ENCODE data around the gene PAX5.

PAX5 gene

GRCh38 chr9:37036776-37037502, 2.9 kb upstream of the PAX5 start:
- peak; percentile 20 for DNase-seq

GRCh38 chr9:37036371-37036775, 2.3 kb upstream of the PAX5 start:
- DNase-seq = no peak

- DNase-seq = no peak
Observed at GRCh38 chr9:37035648-37036370, 1.7 kb upstream of the PAX5 start.

DNA sequence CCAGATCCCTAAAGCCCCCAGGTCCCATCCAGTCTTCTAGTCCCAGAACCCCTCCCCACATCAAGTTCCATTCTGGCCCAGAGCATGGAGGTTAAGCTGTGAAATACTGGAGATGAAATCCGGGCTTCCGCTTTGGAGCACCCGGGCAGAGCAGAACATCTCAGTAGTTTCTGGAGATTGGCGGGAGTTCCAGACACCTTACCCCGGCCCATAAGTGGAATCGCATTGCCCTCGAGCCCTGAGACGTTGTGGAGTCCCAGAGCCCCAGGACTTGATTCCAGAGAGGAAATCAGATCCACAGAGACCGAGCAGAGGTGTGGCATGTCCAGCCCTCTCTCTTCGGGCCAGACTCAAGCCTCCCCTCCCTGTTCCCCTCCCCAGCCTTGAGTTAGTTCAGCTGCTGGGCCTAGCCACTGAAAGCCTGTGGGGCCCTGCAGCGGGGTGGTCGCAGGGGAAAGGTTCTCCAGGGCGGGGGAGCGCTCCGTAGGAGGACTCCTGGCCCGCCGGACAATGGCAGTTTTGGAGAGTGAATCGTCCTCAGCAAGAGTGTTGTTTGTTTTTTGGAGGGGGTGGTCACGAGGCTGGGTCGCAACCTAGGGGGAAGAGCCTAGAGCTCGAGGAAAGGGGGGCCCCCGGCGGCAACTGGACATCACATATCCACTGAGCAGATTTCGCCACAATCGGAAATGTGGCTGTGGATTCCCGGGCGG, 1.0 kb upstream of the PAX5 start:
- DNase-seq = no peak

DNA sequence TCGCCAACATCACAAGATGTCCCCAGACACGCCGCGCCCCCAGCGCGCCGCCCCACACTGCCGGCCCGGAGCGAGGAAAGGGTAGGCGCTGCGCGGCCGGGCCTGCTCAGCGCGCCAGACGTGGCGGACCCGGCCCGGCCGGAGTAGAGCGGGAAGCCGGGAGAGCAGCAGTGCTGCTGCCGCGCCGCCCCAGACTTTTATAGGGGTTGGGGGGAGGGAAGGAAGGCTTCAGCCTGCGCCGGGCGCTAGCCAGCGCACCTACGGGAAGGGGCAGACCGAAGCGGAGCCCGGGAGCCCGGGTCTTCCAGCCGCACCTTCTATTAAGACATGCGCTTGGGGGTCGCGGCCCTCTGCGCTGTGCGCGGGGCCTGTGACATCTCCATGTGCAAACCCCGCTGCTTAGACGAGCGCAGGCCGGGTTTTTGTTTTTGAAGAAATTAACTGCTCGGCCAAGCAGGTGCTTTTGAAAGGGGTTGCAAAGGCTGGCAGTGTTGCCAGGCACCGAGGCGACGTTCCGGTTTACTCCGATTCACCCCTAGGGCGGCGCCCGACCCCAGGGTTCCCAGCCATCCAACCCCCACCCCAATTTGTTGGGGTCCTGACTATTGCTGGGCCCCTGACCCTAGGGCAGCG, 353 bp upstream of the PAX5 start:
- no peak for DNase-seq

DNA sequence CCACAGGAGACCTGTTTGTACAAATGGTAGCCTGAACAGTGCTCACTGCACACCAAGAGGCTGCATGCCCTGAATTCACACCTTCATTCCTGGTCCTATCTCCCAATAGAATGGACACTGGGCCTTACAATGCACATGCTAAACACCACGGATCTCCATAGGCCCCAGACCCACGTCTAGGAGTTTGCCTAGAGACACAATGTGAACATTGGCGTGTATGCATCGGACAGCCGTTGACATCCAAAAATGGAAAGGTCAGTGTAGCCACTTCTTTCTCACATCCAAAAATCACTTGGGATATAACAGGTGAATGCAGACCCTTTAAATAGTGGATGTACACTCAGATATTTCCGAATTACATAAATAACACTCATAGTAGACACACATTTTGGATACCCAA, 927 bp downstream of the PAX5 start:
- no peak for DNase-seq

DNA sequence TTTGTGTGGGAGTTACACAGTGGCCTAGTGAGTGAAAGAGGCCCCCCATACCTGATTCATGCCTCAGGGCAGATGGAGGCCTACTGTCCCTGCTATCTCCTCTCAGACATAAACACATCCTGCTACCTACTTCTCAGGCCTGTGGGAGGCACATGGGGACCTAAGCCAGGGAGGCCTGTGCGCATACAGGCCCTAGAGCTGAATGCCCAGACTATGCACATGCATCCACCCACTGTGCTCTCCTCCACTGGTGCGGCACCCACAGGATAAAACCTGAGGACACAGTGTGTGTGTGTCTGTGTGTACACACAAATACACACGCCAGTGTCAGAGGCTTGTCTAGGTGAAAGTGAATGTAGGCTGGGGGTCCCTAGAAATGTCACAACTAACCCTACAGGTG, 1.4 kb downstream of the PAX5 start:
- DNase-seq = no peak

DNA sequence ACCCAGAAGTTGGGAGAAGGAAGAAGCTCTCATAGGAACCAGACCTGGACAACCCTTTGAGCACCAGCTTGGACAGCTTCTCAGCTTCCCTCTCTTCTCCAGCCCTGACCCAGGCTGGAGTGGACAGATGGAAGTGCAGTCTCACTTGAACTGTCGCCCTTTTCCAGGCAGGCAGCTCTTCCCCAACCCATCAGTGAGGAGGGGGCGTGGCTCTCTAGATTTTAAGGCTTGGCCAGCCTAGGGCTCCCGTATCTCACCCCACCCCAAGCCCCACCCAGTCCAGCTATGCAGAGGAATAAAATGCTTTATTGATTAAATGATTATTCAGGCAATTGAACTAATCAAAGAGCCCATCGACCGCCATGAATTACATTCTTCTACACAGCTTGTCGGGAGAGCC, 2.2 kb downstream of the PAX5 start:
- DNase-seq = no peak

DNA sequence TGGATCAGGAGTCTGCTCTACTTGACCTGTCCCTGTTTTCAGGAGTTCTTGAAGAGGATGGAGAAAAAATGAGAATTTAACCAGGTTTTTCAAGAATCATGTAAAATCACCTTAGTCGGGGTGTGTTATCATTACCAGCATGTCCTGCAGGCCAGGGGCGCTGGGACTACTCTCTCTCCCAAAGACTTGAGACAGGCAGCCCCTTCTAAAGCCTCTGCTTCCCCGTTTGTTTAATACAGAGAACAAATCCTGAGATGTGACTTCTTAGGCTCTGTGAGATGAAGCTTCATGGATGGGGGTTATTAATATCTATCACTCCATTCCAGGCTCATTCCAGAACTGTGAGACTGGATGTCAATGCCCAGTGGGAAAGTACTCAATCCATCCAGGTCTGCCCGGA, 3.0 kb downstream of the PAX5 start:
- no peak for DNase-seq

- no peak for DNase-seq
Observed at GRCh38 chr9:37030611-37030939, 3.5 kb downstream of the PAX5 start.

DNA sequence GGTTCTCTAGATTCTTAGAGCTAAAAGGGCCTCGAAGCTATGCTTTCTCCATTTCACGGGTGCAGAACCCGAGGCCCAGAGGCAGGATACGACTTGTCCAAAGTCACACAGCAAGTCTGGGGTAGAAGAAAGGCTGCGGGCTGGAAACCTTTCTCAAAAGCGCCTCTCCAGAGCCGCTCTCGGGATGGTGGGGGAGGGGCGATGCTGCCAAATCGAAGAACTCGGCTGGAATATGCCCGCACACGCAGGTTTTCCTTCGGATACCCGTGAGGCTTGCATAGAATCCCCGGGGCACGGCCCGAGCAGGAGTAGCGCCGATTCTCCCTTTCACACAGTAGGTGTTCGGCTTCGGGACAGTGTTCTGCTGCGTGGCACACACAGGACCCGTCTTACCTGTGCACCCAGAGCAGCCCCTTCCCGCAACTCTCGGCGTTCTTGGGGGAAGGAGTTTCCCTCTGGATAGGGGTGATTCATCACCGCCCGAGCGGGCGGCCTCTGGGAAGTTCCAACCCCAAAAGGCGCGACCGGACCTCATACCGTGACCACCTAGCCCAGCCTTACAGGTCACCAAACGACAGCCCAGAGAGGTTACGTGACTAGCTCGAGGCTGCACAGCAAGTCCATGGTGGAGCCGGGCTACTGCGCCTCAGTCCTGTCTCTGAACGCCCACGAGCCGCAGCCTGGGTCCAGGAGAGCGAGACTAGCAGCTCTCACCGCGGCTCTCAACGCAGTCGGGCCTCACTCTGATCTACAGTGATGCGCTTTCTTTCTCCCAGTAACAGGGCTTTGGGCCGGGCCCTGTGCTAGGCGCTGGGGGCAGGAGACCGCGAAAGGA, 4.1 kb downstream of the PAX5 start:
- DNase-seq = no peak

GRCh38 chr9:37029304-37029775, 4.7 kb downstream of the PAX5 start:
- no peak for DNase-seq

DNA sequence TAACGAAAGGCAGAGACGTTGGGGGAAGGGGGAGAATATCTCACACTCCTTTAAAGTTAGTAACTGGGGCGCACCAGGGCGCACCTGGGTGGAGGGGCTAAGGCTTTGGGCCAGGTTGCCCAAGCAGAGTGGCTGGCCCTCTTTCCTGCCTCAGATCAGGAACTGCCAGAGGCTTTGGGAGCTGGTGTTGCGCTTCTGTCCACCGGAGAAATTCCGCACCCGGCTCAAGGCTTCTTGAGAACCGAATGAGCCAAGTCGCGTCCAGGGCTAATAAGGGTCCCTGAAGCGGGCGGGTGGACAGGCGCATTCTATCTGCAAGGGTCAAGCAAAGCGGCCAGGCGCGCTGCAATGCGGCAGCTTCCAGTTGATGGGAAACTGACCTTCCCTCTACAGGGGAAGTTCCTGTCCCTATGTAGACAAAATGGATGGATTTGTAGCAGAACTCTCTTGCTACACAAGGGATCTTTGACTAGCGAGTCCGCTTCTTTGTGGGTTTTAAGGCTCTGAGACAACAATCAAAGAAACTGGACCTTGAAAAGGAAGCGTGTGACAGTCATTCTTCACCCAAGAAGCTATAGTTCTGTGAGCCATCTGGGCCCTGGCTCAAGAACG, 5.5 kb downstream of the PAX5 start:
- DNase-seq = no peak

DNA sequence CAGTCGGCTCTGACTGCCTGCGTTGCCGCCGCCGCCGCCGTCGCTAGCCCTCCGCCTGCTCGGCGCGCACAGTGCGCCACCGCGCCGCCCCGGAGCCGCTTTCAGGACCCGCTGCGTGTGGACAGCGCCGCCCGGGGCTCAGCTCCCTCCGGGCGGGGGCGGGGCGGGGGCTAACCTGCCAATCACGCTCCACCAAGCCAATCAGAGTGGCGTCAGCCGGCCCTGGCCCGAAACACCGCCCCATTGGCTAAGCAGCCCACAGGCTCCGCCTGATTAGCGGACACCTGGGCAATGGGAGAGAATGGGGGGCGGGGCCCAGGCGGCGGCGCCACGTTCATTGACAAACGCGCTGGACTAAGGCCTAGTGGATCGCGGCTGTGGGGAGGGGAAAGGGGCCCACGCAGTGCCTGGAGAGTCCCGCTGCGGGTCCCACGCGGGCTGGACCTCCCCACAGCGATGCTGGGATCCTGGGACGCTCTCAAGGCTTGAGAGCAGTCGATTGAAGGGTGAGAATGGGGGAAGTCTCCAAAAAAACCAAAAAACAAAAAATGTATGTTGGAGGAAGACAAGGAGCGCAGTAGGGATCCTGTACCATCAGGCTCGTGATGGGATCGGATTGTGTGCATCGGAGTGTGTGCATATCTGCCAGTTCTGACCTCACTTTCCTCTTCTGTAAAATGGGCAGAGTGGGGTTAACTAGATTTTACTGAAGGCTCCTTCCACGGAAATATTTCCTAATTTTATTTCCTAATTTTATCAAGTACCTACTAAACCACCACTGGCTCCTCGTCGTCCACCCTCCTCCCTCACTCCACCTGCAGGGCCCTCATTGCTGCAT, 6.3 kb downstream of the PAX5 start:
- peak; percentile 63 for DNase-seq

DNA sequence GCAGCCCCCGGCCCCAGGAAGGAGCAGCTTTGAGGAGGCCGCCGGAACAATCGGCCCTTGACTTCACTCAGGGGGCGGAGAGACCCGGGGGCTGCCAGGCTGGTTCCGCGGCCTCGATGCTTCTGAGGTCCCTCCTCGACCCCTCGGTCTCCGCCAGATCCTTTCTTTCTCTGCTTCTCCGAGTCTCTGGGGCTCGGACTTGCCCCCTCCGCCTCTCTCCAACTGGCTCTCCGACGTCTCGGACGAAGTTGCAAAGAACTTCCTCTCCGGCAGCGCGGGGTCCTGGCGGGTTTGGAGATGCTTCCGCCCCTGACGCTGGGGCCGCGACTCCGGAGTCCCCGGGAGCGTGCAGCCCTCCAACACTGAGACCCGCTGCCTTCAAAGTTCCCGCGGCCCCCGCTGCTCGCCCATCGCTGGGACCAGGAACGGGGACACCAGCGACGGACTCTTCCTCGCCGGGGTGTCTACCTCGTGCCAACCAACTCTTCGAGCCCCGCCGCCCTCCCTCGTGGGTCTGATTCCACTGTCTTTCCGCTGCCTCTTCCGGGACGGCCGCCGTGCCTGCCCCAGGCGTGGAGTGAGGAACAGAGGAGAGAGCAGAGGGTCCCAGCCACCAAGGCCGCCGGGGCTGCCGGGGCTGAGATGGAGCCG, 7.0 kb downstream of the PAX5 start:
- DNase-seq = no peak

GRCh38 chr9:37026113-37026930, 7.7 kb downstream of the PAX5 start:
- DNase-seq = no peak

DNA sequence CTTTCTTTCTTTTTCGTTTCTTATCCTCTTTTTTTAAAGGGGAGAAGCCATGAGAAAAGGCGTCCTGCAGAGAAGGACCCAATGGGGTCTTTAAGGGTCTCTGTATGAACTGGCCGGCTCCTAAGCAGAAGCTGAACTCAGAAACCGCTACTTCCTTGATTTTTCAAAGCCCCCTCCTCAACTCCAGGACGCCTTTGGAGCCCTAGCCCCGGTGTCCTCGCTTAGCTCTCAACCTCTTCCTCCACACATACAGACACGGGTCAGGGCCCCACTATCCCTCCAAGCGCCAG, 8.3 kb downstream of the PAX5 start:
- no peak for DNase-seq

GRCh38 chr9:37025071-37025822, 8.8 kb downstream of the PAX5 start:
- no peak for DNase-seq

DNA sequence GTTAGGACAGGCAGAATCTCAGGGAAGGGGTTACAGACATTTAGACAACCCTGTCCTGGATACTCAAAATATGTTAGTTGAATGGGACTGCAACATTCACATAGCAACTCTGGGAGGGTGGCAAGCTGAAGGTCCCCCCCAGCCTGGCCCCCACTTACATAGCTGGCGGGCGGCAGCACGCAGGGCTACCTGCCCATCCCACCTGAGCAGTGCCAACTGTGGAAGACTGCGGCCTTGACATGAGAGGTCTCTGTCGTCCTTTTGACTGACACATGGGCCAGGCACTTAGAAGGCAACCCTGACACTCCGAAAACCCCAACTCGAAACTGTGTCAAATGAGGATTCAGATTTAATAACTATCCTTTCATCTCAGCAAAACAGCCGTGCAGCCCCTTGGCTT, 16.5 kb downstream of the PAX5 start:
- no peak for DNase-seq

All from HCEC 1CT (cell line).